Ramos (cell line): ENCODE data around the gene CDC42SE2.
"Not testable (repeated sequence)": the region's sequence is repeated elsewhere in the genome, so short reads cannot be mapped to it uniquely, and the experiment has no call there.

ENCODE experiments used
- in situ Hi-C: fragments of 300-500 bp; cut with MboI; formaldehyde crosslinking; loops from one replicate; pipeline ENCODE4 v1.14.3; 2022; ENCODE audit warnings: low sequenced_read_pairs; ENCODE audit not compliant: unreplicated experiment

Gene CDC42SE2

GRCh38 chr5:131276072-131276471 is 12.2 kb downstream of the CDC42SE2 start:
- in situ Hi-C loops = no loop called here

- in situ Hi-C loops = no loop called here
These were observed 13.6 kb downstream of the CDC42SE2 start for GRCh38 chr5:131277447-131277846.

- in situ Hi-C loops = no loop called here
These were observed 14.3 kb downstream of the CDC42SE2 start for GRCh38 chr5:131277875-131278740.

GRCh38 chr5:131278741-131279124 is 14.9 kb downstream of the CDC42SE2 start:
- in situ Hi-C loops = not testable (repeated sequence)

GRCh38 chr5:131279204-131279603 is 15.4 kb downstream of the CDC42SE2 start:
- in situ Hi-C loops = no loop called here

- in situ Hi-C loops = no loop called here
These were observed 16.6 kb downstream of the CDC42SE2 start for GRCh38 chr5:131280417-131280816.

- in situ Hi-C loops = no loop called here
These were observed 17.4 kb downstream of the CDC42SE2 start for GRCh38 chr5:131281133-131281867.

- in situ Hi-C loops = no loop called here
These were observed 18.0 kb downstream of the CDC42SE2 start for GRCh38 chr5:131281868-131282234.

GRCh38 chr5:131282235-131282634 is 18.4 kb downstream of the CDC42SE2 start:
- in situ Hi-C loops = no loop called here

GRCh38 chr5:131285703-131286399 is 22.0 kb downstream of the CDC42SE2 start:
- in situ Hi-C loops = no loop called here

- in situ Hi-C loops = no loop called here
These were observed 22.5 kb downstream of the CDC42SE2 start for GRCh38 chr5:131286400-131286715.

- in situ Hi-C loops = no loop called here
These were observed 24.5 kb downstream of the CDC42SE2 start for GRCh38 chr5:131288328-131288727.

- in situ Hi-C loops = no loop called here
These were observed 25.9 kb downstream of the CDC42SE2 start for GRCh38 chr5:131289738-131290137.

- in situ Hi-C loops = no loop called here
These were observed 32.4 kb downstream of the CDC42SE2 start for GRCh38 chr5:131296213-131296672.

GRCh38 chr5:131297886-131298285 is 34.0 kb downstream of the CDC42SE2 start:
- in situ Hi-C loops = no loop called here

- in situ Hi-C loops = no loop called here
These were observed 35.6 kb downstream of the CDC42SE2 start for GRCh38 chr5:131299465-131299864.

- in situ Hi-C loops = no loop called here
These were observed 38.7 kb downstream of the CDC42SE2 start for GRCh38 chr5:131302506-131302905.

GRCh38 chr5:131303537-131303936 is 39.7 kb downstream of the CDC42SE2 start:
- in situ Hi-C loops = no loop called here

GRCh38 chr5:131304414-131304813 is 40.6 kb downstream of the CDC42SE2 start:
- in situ Hi-C loops = no loop called here

GRCh38 chr5:131305138-131305689 is 41.4 kb downstream of the CDC42SE2 start:
- in situ Hi-C loops = no loop called here

- in situ Hi-C loops = no loop called here
These were observed 42.1 kb downstream of the CDC42SE2 start for GRCh38 chr5:131305906-131306305.
